Activated CD4-positive, alpha-beta memory T cell treated with anti-CD3 and anti-CD28 coated beads for 36 hours (primary cell): ENCODE data around the gene RAB31. TPM values are rescaled to one million over a fixed set of nuclear protein-coding genes. Genes with fewer than 3 reads are reported as not detected.

Experiments
- CTCF ChIA-PET: fragments of 350-600 bp; sonication (Branson Sonifier 250); formaldehyde crosslinking; loops from one replicate; lab custom pipeline; 2021; ENCODE audit warnings: antibody characterized with exemption, inconsistent platforms; lab: Charles Lee
- POLR2A ChIA-PET: fragments of 350-600 bp; sonication (Branson Sonifier 250); formaldehyde crosslinking; loops from one replicate; lab custom pipeline; 2021; ENCODE audit warnings: antibody characterized with exemption; lab: Charles Lee
- DNase-seq: peaks from one replicate; pipeline ENCODE4 v3.0.0-alpha.2; 2020
- H3K27ac Mint-ChIP-seq: one replicate; pipeline ENCODE4 v1.8.0; 2021; ENCODE audit warnings: mixed read lengths
- H3K27me3 Mint-ChIP-seq: one replicate; pipeline ENCODE4 v1.8.0; 2021; ENCODE audit warnings: mixed read lengths
- H3K36me3 Mint-ChIP-seq: one replicate; pipeline ENCODE4 v1.8.0; 2021; ENCODE audit warnings: mixed read lengths
- H3K4me1 Mint-ChIP-seq: one replicate; pipeline ENCODE4 v1.8.0; 2021; ENCODE audit warnings: low read depth, mixed read lengths
- H3K4me3 Mint-ChIP-seq: one replicate; pipeline ENCODE4 v1.8.0; 2021; ENCODE audit warnings: mild to moderate bottlenecking, mixed read lengths
- H3K9me3 Mint-ChIP-seq: one replicate; pipeline ENCODE4 v1.8.0; 2021; ENCODE audit warnings: mixed read lengths
- intact Hi-C: fragments of 100-400 bp; cut with micrococcal nuclease; formaldehyde crosslinking; loops from one replicate; pipeline ENCODE4 v1.15.1; 2023
- total RNA-seq, 2 experiments: library from RNA; stranded (reverse); gene quantifications; one replicate each; pipeline ENCODE4 v1.2.3, GENCODE V29; 2021

RAB31 gene
- total RNA-seq, 2 experiments from 2014 or later = 0.58 to 0.71 TPM

- intact Hi-C loops = no loop called here
- Mint-ChIP-seq H3K36me3 (no peaks in the 10 kb centered on the region), H3K9me3 (no peaks in the 10 kb centered on the region), H3K4me1 (peaks cover under 1% of the 10 kb centered on the region), H3K4me3 (no peak overlapping the region), H3K27me3 (peaks cover 53% of the 10 kb centered on the region), H3K27ac (no peak overlapping the region)
- ChIA-PET CTCF (no interaction called here), POLR2A (no interaction called here)
- DNase-seq = no peak
Observed at GRCh38 chr18:9716780-9717563, 8.9 kb downstream of the RAB31 start.

GRCh38 chr18:9719421-9719981, 11.4 kb downstream of the RAB31 start:
- Mint-ChIP-seq H3K9me3 (peaks cover 5% of the 10 kb centered on the region), H3K36me3 (no peaks in the 10 kb centered on the region), H3K27me3 (peaks cover 35% of the 10 kb centered on the region), H3K4me3 (no peak overlapping the region), H3K27ac (no peak overlapping the region), H3K4me1 (no peaks in the 10 kb centered on the region)
- intact Hi-C loops = no loop called here
- no peak for DNase-seq
- CTCF ChIA-PET = no interaction called here
- POLR2A ChIA-PET = no interaction called here

GRCh38 chr18:9720327-9720726, 12.2 kb downstream of the RAB31 start:
- intact Hi-C loops = no loop called here
- H3K4me3 Mint-ChIP-seq = no peak overlapping the region
- CTCF ChIA-PET = no interaction called here
- no peak for DNase-seq
- H3K4me1 Mint-ChIP-seq = no peaks in the 10 kb centered on the region
- H3K36me3 Mint-ChIP-seq = no peaks in the 10 kb centered on the region
- peaks cover 30% of the 10 kb centered on the region for H3K27me3 Mint-ChIP-seq
- H3K9me3 Mint-ChIP-seq = peaks cover 12% of the 10 kb centered on the region
- no peak overlapping the region for H3K27ac Mint-ChIP-seq
- POLR2A ChIA-PET = no interaction called here

GRCh38 chr18:9721893-9722550, 13.9 kb downstream of the RAB31 start:
- intact Hi-C loops = no loop called here
- H3K4me3 Mint-ChIP-seq = no peak overlapping the region
- no peak for DNase-seq
- peaks cover 22% of the 10 kb centered on the region for H3K27me3 Mint-ChIP-seq
- POLR2A ChIA-PET = interaction anchor here (1.1 kb wide), 1 partner anchor 14 kb away, joined by 3 read pairs; the partner anchor contains the start of gene RAB31
- H3K9me3 Mint-ChIP-seq = peaks cover 12% of the 10 kb centered on the region
- CTCF ChIA-PET = interaction anchor here (0.7 kb wide), 1 partner anchor 23 kb away, joined by 3 read pairs; no protein-coding TSS in a partner anchor
- H3K4me1 Mint-ChIP-seq = no peaks in the 10 kb centered on the region
- H3K27ac Mint-ChIP-seq = no peak overlapping the region
- no peaks in the 10 kb centered on the region for H3K36me3 Mint-ChIP-seq

- CTCF ChIA-PET = interaction anchor here (0.6 to 0.7 kb wide), 3 partner anchors 23 to 176 kb away, joined by 3 read pairs; no protein-coding TSS in a partner anchor
- intact Hi-C loops = no loop called here
Observed at GRCh38 chr18:9722691-9723090, 14.6 kb downstream of the RAB31 start.

GRCh38 chr18:9724797-9725585, 16.9 kb downstream of the RAB31 start:
- ChIA-PET POLR2A (no interaction called here), CTCF (no interaction called here)
- H3K27ac Mint-ChIP-seq = no peak overlapping the region

More at GRCh38 chr18:9722691-9723090, 14.6 kb downstream of the RAB31 start:
- Mint-ChIP-seq H3K36me3 (no peaks in the 10 kb centered on the region), H3K4me1 (no peaks in the 10 kb centered on the region), H3K27me3 (peaks cover 17% of the 10 kb centered on the region), H3K27ac (no peak overlapping the region), H3K4me3 (no peak overlapping the region), H3K9me3 (peaks cover 12% of the 10 kb centered on the region)
- DNase-seq = no peak
- POLR2A ChIA-PET = interaction anchor here (1.1 kb wide), 1 partner anchor 14 kb away, joined by 3 read pairs; the partner anchor contains the start of gene RAB31

GRCh38 chr18:9726175-9726574, 18.1 kb downstream of the RAB31 start:
- Mint-ChIP-seq H3K4me1 (no peaks in the 10 kb centered on the region), H3K36me3 (no peaks in the 10 kb centered on the region), H3K27ac (no peak overlapping the region), H3K9me3 (peaks cover 12% of the 10 kb centered on the region), H3K27me3 (peaks cover 15% of the 10 kb centered on the region), H3K4me3 (no peak overlapping the region)
- CTCF ChIA-PET = no interaction called here
- no peak for DNase-seq
- intact Hi-C loops = no loop called here
- POLR2A ChIA-PET = no interaction called here

More at GRCh38 chr18:9724797-9725585, 16.9 kb downstream of the RAB31 start:
- Mint-ChIP-seq H3K9me3 (peaks cover 12% of the 10 kb centered on the region), H3K27me3 (peaks cover 15% of the 10 kb centered on the region), H3K4me1 (no peaks in the 10 kb centered on the region), H3K4me3 (no peak overlapping the region), H3K36me3 (no peaks in the 10 kb centered on the region)
- intact Hi-C loops = no loop called here
- DNase-seq = no peak

GRCh38 chr18:9726936-9727335, 18.8 kb downstream of the RAB31 start:
- POLR2A ChIA-PET = no interaction called here
- CTCF ChIA-PET = no interaction called here
- Mint-ChIP-seq H3K4me3 (no peak overlapping the region), H3K36me3 (no peaks in the 10 kb centered on the region), H3K27me3 (peaks cover 10% of the 10 kb centered on the region), H3K4me1 (no peaks in the 10 kb centered on the region), H3K27ac (no peak overlapping the region), H3K9me3 (peaks cover 12% of the 10 kb centered on the region)
- DNase-seq = no peak
- intact Hi-C loops = no loop called here

GRCh38 chr18:9730786-9731185, 22.7 kb downstream of the RAB31 start:
- Mint-ChIP-seq H3K4me3 (no peak overlapping the region), H3K36me3 (no peaks in the 10 kb centered on the region), H3K27ac (no peak overlapping the region), H3K4me1 (peaks cover 4% of the 10 kb centered on the region), H3K27me3 (peaks cover 24% of the 10 kb centered on the region), H3K9me3 (no peaks in the 10 kb centered on the region)
- ChIA-PET POLR2A (no interaction called here), CTCF (interaction anchor here (0.6 kb wide), 1 partner anchor 8 kb away, joined by 3 read pairs; no protein-coding TSS in a partner anchor)
- DNase-seq = no peak
- intact Hi-C loops = no loop called here

- intact Hi-C loops = no loop called here
- no peak for DNase-seq
- Mint-ChIP-seq H3K27me3 (peaks cover 24% of the 10 kb centered on the region), H3K4me1 (peaks cover 4% of the 10 kb centered on the region), H3K9me3 (no peaks in the 10 kb centered on the region), H3K4me3 (no peak overlapping the region), H3K27ac (no peak overlapping the region), H3K36me3 (no peaks in the 10 kb centered on the region)
- ChIA-PET POLR2A (no interaction called here), CTCF (interaction anchor here (0.6 kb wide), 1 partner anchor 8 kb away, joined by 3 read pairs; no protein-coding TSS in a partner anchor)
Observed at GRCh38 chr18:9731380-9731779, 23.3 kb downstream of the RAB31 start.

- no peak for DNase-seq
- Mint-ChIP-seq H3K36me3 (no peaks in the 10 kb centered on the region), H3K4me3 (no peak overlapping the region), H3K27ac (no peak overlapping the region), H3K4me1 (peaks cover 4% of the 10 kb centered on the region), H3K9me3 (no peaks in the 10 kb centered on the region), H3K27me3 (peaks cover 26% of the 10 kb centered on the region)
- intact Hi-C loops = no loop called here
- CTCF ChIA-PET = no interaction called here
- POLR2A ChIA-PET = no interaction called here
Observed at GRCh38 chr18:9732031-9732430, 23.9 kb downstream of the RAB31 start.
